Activated T-cell treated with anti-CD3 and anti-CD28 coated beads for 24 hours (primary cell): ENCODE results near the gene ING3.

ENCODE experiments used
- DNase-seq: peaks from one replicate; pipeline ENCODE4 v3.0.0-alpha.2; 2020; ENCODE audit warnings: low read depth

The ING3 gene

DNA sequence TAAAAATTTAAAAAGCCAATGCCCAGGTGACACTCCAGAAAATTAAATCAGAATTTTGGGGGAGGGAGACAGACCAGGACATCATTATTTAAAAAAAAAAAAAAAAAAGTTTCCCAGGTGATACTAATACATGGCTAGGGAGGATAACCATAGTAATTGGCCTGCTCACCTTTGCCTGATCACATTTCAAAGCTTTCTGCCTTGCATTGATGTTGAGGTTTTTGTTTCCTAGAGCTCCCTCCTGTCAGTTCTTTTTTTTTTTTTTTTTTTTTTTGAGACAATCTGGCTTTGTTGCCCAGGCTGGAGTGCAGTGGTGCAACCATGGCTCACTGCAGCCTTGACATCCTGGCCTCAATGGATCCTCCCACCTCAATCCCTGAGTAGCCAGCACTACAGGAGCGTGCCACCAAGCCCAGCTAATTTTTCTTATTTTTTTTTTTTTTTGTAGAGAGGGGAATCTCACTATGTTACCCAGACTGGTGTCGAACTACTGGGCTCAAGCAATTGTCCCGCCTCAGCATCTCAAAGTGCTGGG is 76.1 kb downstream of the ING3 start:
- DNase-seq, result no peak
